IMR-90 (cell line): Measurements from ENCODE around the gene ING5. TPM values are rescaled to one million over a fixed set of nuclear protein-coding genes. Genes with fewer than 3 reads are reported as not detected.

ENCODE experiments used
- ATAC-seq: fragments of 200-7000 bp; cut with Tn5 transposase; 2 replicates; pipeline ENCODE4 v1.9.1; 2020; ENCODE audit warnings: low read depth, mild to moderate bottlenecking, moderate library complexity
- BruUV-seq: library from RNA; stranded (reverse); fragments of 400-500 nt; replicated peaks from 2 replicates; lab custom pipeline; 2021; lab: Mats Ljungman, UMichigan
- CTCF ChIA-PET: fragments of 300-600 bp; formaldehyde crosslinking; extraction: SDS; loops from one replicate; lab custom pipeline; 2021; ENCODE audit warnings: antibody characterized with exemption; lab: Yijun Ruan, JAX
- POLR2A ChIA-PET: fragments of 300-600 bp; sonication (Branson Sonifier 250); formaldehyde crosslinking; loops from one replicate; lab custom pipeline; 2022; ENCODE audit warnings: antibody characterized with exemption; ENCODE audit not compliant: unreplicated experiment; lab: Charles Lee
- DNase-seq: peaks from one replicate; pipeline ENCODE4 v3.0.0; 2013
- H2AFZ ChIP-seq: replicated peaks from 2 replicates; pipeline ENCODE3; 2013; ENCODE audit warnings: low read length, mild to moderate bottlenecking; ENCODE audit not compliant: poor library complexity
- H2AK5ac ChIP-seq: 2 replicates; pipeline ENCODE4 v1.6.1; 2013; ENCODE audit warnings: low read depth, low read length, inconsistent platforms
- H2AK9ac ChIP-seq: replicated peaks from 2 replicates; pipeline ENCODE3; 2013; ENCODE audit warnings: mild to moderate bottlenecking, low read depth, low read length, moderate library complexity; ENCODE audit not compliant: poor library complexity
- H2BK120ac ChIP-seq: 2 replicates; pipeline ENCODE4 v1.6.1; 2013; ENCODE audit warnings: low read depth, low read length, inconsistent platforms
- H2BK15ac ChIP-seq: 3 replicates; pipeline ENCODE4 v1.6.1; 2013; ENCODE audit warnings: low read depth, low read length, inconsistent platforms
- H2BK20ac ChIP-seq: 2 replicates; pipeline ENCODE4 v1.6.1; 2013; ENCODE audit warnings: low read depth, mild to moderate bottlenecking, inconsistent platforms, low read length, moderate library complexity
- H2BK5ac ChIP-seq: 2 replicates; pipeline ENCODE4 v1.6.1; 2013; ENCODE audit warnings: mild to moderate bottlenecking, low read depth, low read length, inconsistent platforms; ENCODE audit not compliant: poor library complexity, severe bottlenecking
- H3K14ac ChIP-seq: replicated peaks from 2 replicates; pipeline ENCODE4 v1.6.1; 2013; ENCODE audit warnings: low read depth, low read length, inconsistent platforms
- H3K18ac ChIP-seq: 2 replicates; pipeline ENCODE4 v1.6.1; 2013; ENCODE audit warnings: low read depth, low read length, control low read depth
- H3K23ac ChIP-seq: 2 replicates; pipeline ENCODE4 v1.6.1; 2013; ENCODE audit warnings: low read depth, low read length, inconsistent platforms
- H3K27ac ChIP-seq: 2 replicates; pipeline ENCODE4 v1.5.1; 2013; ENCODE audit warnings: mild to moderate bottlenecking, control low read depth, low read length; ENCODE audit not compliant: insufficient read depth
- H3K27me3 ChIP-seq: 2 replicates; pipeline ENCODE4 v1.6.1; 2013; ENCODE audit warnings: low read length; ENCODE audit not compliant: control insufficient read depth, insufficient read depth
- H3K36me3 ChIP-seq: 2 replicates; pipeline ENCODE4 v1.6.1; 2013; ENCODE audit warnings: low read length, mixed read lengths; ENCODE audit not compliant: control insufficient read depth, insufficient read depth
- H3K4ac ChIP-seq: 2 replicates; pipeline ENCODE4 v1.6.1; 2013; ENCODE audit warnings: low read depth, low read length, inconsistent platforms
- H3K4me1 ChIP-seq: 2 replicates; pipeline ENCODE4 v1.6.1; 2013; ENCODE audit warnings: low read length, mixed read lengths; ENCODE audit not compliant: control insufficient read depth, insufficient read depth
- H3K4me2 ChIP-seq: 2 replicates; pipeline ENCODE4 v1.6.1; 2013; ENCODE audit warnings: low read depth, mild to moderate bottlenecking, control low read depth, low read length, moderate library complexity
- H3K4me3 ChIP-seq: 2 replicates; pipeline ENCODE4 v1.5.1; 2013; ENCODE audit warnings: low read depth, mild to moderate bottlenecking, control low read depth, low read length, moderate library complexity; ENCODE audit not compliant: insufficient read depth
- H3K56ac ChIP-seq: 2 replicates; pipeline ENCODE4 v1.6.1; 2013; ENCODE audit warnings: low read length, inconsistent platforms; ENCODE audit not compliant: insufficient read depth; ENCODE audit errors: extremely low read depth
- H3K79me1 ChIP-seq, 2 experiments: 2 replicates each; pipeline ENCODE4 v1.6.1; 2013; ENCODE audit warnings: low read length in 2 of 2, inconsistent platforms in 1 of 2, low read depth in 1 of 2
- H3K9ac ChIP-seq: 2 replicates; pipeline ENCODE4 v1.6.1; 2013; ENCODE audit warnings: low read depth, low read length, control low read depth
- H3K9me1 ChIP-seq: 2 replicates; pipeline ENCODE4 v1.6.1; 2013; ENCODE audit warnings: low read length, inconsistent platforms; ENCODE audit not compliant: insufficient read depth
- H3K9me3 ChIP-seq: 2 replicates; pipeline ENCODE4 v1.6.1; 2013; ENCODE audit warnings: low read length; ENCODE audit not compliant: control insufficient read depth, insufficient read depth
- H4K20me1 ChIP-seq: 2 replicates; pipeline ENCODE4 v1.6.1; 2013; ENCODE audit warnings: low read length, inconsistent platforms; ENCODE audit not compliant: insufficient read depth
- H4K5ac ChIP-seq: 2 replicates; pipeline ENCODE4 v1.6.1; 2013; ENCODE audit warnings: mild to moderate bottlenecking, low read depth, low read length, control low read depth
- H4K8ac ChIP-seq, 2 experiments: 2 replicates each; pipeline ENCODE4 v1.6.1; 2013; ENCODE audit warnings: low read depth in 2 of 2, low read length in 2 of 2, control low read depth in 1 of 2, inconsistent platforms in 1 of 2
- H4K91ac ChIP-seq: 2 replicates; pipeline ENCODE4 v1.6.1; 2013; ENCODE audit warnings: low read depth, low read length, inconsistent platforms; ENCODE audit not compliant: insufficient read depth
- BHLHE40 ChIP-seq: fragments of 150-350 bp; IDR thresholded peaks from 2 replicates; pipeline ENCODE4 v1.6.1; 2016; ENCODE audit warnings: mild to moderate bottlenecking, low read depth, low read length
- CEBPB ChIP-seq: IDR thresholded peaks from 2 replicates; pipeline ENCODE4 v1.6.1; 2012; ENCODE audit warnings: low read depth, low read length, improper control_type of control experiment
- CHD1 ChIP-seq: IDR thresholded peaks from 2 replicates; pipeline ENCODE4 v1.6.1; 2012; ENCODE audit warnings: low read depth, low read length, improper control_type of control experiment
- CTCF ChIP-seq: conservative IDR thresholded peaks from 2 replicates; pipeline ENCODE4 v1.5.1; 2012; ENCODE audit warnings: mild to moderate bottlenecking, low read depth, low read length, improper control_type of control experiment
- ELK1 ChIP-seq: fragments of 150-350 bp; IDR thresholded peaks from 2 replicates; pipeline ENCODE4 v1.6.1; 2016; ENCODE audit warnings: low read depth, mild to moderate bottlenecking, low read length, moderate library complexity, borderline replicate concordance
- FOS ChIP-seq: fragments of 150-350 bp; IDR thresholded peaks from 2 replicates; pipeline ENCODE4 v1.6.1; 2016; ENCODE audit warnings: low read depth, low read length
- MAFK ChIP-seq: IDR thresholded peaks from 2 replicates; pipeline ENCODE4 v1.6.1; 2012; ENCODE audit warnings: low read depth, low read length, improper control_type of control experiment
- MAZ ChIP-seq: IDR thresholded peaks from 2 replicates; pipeline ENCODE4 v1.6.1; 2012; ENCODE audit warnings: low read depth, mild to moderate bottlenecking, low read length, improper control_type of control experiment, moderate library complexity, borderline replicate concordance
- MXI1 ChIP-seq: IDR thresholded peaks from 2 replicates; pipeline ENCODE4 v1.6.1; 2012; ENCODE audit warnings: low read depth, mild to moderate bottlenecking, low read length, moderate library complexity, borderline replicate concordance
- NFE2L2 ChIP-seq: fragments of 150-350 bp; IDR thresholded peaks from 2 replicates; pipeline ENCODE4 v1.6.1; 2016; ENCODE audit warnings: low read depth, mild to moderate bottlenecking, low read length
- POLR2A ChIP-seq: IDR thresholded peaks from 2 replicates; pipeline ENCODE4 v1.6.1; 2012; ENCODE audit warnings: mild to moderate bottlenecking, low read depth, low read length
- RAD21 ChIP-seq: IDR thresholded peaks from 2 replicates; pipeline ENCODE4 v1.6.1; 2012; ENCODE audit warnings: low read length, improper control_type of control experiment
- RCOR1 ChIP-seq: IDR thresholded peaks from 2 replicates; pipeline ENCODE4 v1.6.1; 2012; ENCODE audit warnings: mild to moderate bottlenecking, low read length, improper control_type of control experiment; ENCODE audit not compliant: insufficient replicate concordance
- RFX5 ChIP-seq: IDR thresholded peaks from 2 replicates; pipeline ENCODE4 v1.8.0; 2012; ENCODE audit warnings: low read depth, mild to moderate bottlenecking, low read length, moderate library complexity
- SMC3 ChIP-seq: fragments of 150-350 bp; IDR thresholded peaks from 2 replicates; pipeline ENCODE4 v1.6.1; 2016; ENCODE audit warnings: low read depth, mild to moderate bottlenecking, antibody characterized with exemption, low read length, moderate library complexity
- WGBS, 2 experiments: methylation state at CpG; one replicate each; pipeline versions ENCODE4 v1.1.5 to v1.1.7; 2013; ENCODE audit warnings: missing lambda C conversion rate in 2 of 2; ENCODE audit not compliant: insufficient read length in 1 of 2; ENCODE audit errors: extremely low coverage in 2 of 2; 5-methylcytosine and 5-hydroxymethylcytosine counted together
- dilution Hi-C: fragments of 300-500 bp; cut with HindIII; formaldehyde crosslinking; loops from one replicate; pipeline ENCODE4 v1.14.3; 2018; ENCODE audit warnings: low sequenced_read_pairs; ENCODE audit not compliant: unreplicated experiment
- in situ Hi-C: fragments of 300-500 bp; cut with MboI; formaldehyde crosslinking; loops from 3 replicates; pipeline ENCODE4 v1.14.3; 2019; ENCODE audit warnings: low sequenced_read_pairs, inconsistent platforms, mixed read lengths
- intact Hi-C: fragments of 100-400 bp; cut with micrococcal nuclease; formaldehyde crosslinking; loops from 2 replicates; pipeline ENCODE4 v1.10.0; 2022
- polyA plus RNA-seq, 3 experiments: library from polyadenylated mRNA; depleted of rRNA; stranded (reverse); fragments of >200 nt; gene quantifications; 2 replicates each; pipeline ENCODE4 v1.2.3, GENCODE V29; 2012; ENCODE audit warnings: low replicate concordance in 1 of 3
- total RNA-seq: library from RNA; depleted of rRNA; stranded (reverse); fragments of >200 nt; gene quantifications from 2 replicates; pipeline ENCODE4 v1.2.3, GENCODE V29; 2012
- TF ChIP-seq, protein P1 (sequence below): fragments of 150-350 bp; IDR thresholded peaks from 2 replicates; pipeline ENCODE4 v1.6.1; 2017; ENCODE audit warnings: mild to moderate bottlenecking, antibody characterized with exemption, low read length, low read depth

Gene ING5
- total and polyA plus RNA-seq, 2 of the 4 experiments (the other 2 are of a cell fraction): 36.1 to 38.9 TPM

DNA sequence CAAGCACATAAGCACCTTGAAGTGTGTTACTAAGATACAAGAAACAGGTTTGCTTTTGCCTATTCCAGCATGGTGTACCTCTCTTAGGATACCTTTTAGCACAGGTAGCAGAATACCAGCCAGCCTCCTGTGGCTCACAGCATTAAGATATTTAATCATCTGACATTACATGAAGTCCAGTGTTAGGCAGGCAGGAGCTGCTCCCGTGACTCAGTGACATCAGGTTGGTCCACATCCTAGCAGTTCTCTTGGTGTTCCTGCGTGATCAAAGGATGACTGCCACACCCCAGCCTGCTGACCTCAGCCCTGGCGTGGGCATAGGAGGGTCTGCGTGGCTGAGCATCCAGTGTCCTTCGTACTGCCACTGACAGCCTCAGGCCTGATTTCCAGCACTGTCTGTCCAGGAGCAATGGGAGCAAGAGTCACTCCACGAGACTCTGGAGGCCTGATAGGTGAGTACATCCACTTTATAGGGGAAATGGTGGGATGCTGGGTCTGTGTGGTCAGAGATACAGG, 11.6 kb upstream of the ING5 start:
- Histone ChIP-seq H3K4me3 (no peak overlapping the region), H3K27ac (no peak overlapping the region), H4K8ac (no peak overlapping the region), H3K9me3 (no peaks in the 10 kb centered on the region), H4K91ac (no peak overlapping the region), H2BK15ac (no peak overlapping the region), H3K9ac (no peak overlapping the region), H2AK9ac (peak overlapping the region; percentile 84), H2BK120ac (no peak overlapping the region), H3K56ac (no peak overlapping the region), H3K9me1 (peaks cover 16% of the 10 kb centered on the region), H2BK20ac (no peak overlapping the region), H3K4me2 (no peak overlapping the region), H3K4me1 (peaks cover 5% of the 10 kb centered on the region; the same call in 1 of the 2 replicates), H3K14ac (no peak overlapping the region), H3K4ac (no peak overlapping the region), H2BK5ac (no peak overlapping the region), H3K23ac (peak overlapping the region; percentile 47), H4K5ac (no peak overlapping the region), H3K79me1 (peaks cover 38 to 68% of the 10 kb centered on the region in 2 experiments), H2AK5ac (no peak overlapping the region), H3K27me3 (no peaks in the 10 kb centered on the region), H4K20me1 (no peaks in the 10 kb centered on the region), H2AFZ (no peak overlapping the region), H3K18ac (no peak overlapping the region), H3K36me3 (peaks cover 29% of the 10 kb centered on the region)
- ChIA-PET POLR2A (no interaction called here), CTCF (no interaction called here)
- 65% methylated on average over 2 of the region's 6 CpGs; no CpG with 5 or more reads in 1 of the 2 experiments for WGBS, 2 experiments
- dilution Hi-C loops: no loop called here
- in situ Hi-C loops: no loop called here
- TF ChIP-seq RAD21 (no peak), NFE2L2 (no peak), BHLHE40 (no peak), CHD1 (no peak), CEBPB (no peak), RFX5 (no peak), MXI1 (no peak), RCOR1 (no peak), POLR2A (no peak), FOS (no peak), SMC3 (no peak), CTCF (no peak), ELK1 (no peak), MAZ (no peak), MAFK (no peak)
- TF ChIP-seq, protein P1, sequence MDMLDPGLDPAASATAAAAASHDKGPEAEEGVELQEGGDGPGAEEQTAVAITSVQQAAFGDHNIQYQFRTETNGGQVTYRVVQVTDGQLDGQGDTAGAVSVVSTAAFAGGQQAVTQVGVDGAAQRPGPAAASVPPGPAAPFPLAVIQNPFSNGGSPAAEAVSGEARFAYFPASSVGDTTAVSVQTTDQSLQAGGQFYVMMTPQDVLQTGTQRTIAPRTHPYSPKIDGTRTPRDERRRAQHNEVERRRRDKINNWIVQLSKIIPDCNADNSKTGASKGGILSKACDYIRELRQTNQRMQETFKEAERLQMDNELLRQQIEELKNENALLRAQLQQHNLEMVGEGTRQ: no peak
- DNase-seq: no peak
- BruUV-seq: no TSS peak
- intact Hi-C loops: no loop called here
- no peak for ATAC-seq
